ENCODE measurements around the gene DMWD.

DNA sequence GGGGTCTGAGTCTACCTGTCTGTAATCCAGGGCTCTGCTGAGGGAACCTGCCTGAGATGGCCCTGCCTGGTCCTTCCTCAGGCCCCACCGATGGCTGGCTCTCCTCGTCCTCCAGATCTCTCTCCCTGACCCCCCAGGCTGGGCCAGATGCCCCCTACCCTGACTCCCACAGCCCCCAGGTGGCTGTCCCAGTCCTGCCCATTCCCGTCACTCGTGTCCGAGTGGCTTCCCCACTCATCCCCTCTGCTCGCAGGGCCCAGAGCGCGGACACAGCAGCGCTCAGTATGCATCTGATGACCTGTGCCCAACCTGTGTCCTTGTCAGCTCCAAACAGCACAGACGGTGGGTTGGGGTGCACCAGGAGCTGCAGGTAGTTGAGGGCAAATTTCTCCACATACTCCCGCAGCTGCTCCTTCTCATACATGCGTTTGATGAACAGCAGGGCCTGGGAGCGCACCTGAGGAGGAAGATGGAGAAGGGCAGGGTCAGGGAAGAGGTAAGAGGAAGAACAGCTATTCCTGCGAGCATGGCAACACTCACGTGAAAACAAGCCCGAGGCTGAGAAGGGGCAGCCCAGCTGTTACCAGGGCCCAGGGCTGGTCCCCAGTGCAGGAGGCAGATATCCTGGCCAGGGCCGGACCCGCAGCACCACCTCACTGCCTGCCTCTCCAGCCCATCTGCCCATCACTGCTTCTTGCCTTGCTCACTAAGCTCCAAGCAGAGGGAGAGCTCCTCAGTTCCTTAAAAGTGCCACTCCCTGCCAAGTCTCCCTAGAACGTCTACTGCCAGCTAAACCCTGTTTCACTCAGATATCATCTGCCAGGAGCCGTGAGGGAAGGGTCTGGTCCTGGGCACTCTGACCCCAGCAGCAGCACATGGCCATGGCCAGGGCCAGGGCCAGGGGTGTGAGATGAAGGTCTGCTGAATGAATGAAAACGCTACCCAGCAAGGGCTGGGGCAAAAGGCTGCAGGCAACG, 33.6 kb upstream of the DMWD start:
- TF ChIP-seq, protein P1, sequence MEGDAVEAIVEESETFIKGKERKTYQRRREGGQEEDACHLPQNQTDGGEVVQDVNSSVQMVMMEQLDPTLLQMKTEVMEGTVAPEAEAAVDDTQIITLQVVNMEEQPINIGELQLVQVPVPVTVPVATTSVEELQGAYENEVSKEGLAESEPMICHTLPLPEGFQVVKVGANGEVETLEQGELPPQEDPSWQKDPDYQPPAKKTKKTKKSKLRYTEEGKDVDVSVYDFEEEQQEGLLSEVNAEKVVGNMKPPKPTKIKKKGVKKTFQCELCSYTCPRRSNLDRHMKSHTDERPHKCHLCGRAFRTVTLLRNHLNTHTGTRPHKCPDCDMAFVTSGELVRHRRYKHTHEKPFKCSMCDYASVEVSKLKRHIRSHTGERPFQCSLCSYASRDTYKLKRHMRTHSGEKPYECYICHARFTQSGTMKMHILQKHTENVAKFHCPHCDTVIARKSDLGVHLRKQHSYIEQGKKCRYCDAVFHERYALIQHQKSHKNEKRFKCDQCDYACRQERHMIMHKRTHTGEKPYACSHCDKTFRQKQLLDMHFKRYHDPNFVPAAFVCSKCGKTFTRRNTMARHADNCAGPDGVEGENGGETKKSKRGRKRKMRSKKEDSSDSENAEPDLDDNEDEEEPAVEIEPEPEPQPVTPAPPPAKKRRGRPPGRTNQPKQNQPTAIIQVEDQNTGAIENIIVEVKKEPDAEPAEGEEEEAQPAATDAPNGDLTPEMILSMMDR (IDR thresholded peaks at IDR 0.05), result no peak
- no peak for TF ChIP-seq POLR2A (IDR thresholded peaks at IDR 0.05)
- no peak for TF ChIP-seq POLR2AphosphoS5 (IDR thresholded peaks at IDR 0.05)
